Activated T-helper 2 cell treated with anti-CD3 and anti-CD28 coated beads, Interferon-gamma antibody, Interleukin-2, Interleukin-4, amounts not matched to agents 10 μg/mL and 5 μg/mL and 100 μg/mL, durations not matched to agents 14 hours and 24 hours and 36 hours (primary cell): ENCODE results near the gene ADCY7. TPM values are rescaled to one million over a fixed set of nuclear protein-coding genes. Genes with fewer than 3 reads are reported as not detected.

Source experiments
- DNase-seq: peaks from one replicate; pipeline ENCODE4 v3.0.0; 2021; ENCODE audit warnings: low spot score
- H3K27ac Mint-ChIP-seq: one replicate; pipeline ENCODE4 v1.8.0; 2021; ENCODE audit warnings: mixed read lengths
- H3K27me3 Mint-ChIP-seq: one replicate; pipeline ENCODE4 v1.8.0; 2021; ENCODE audit warnings: low read depth, mixed read lengths
- H3K36me3 Mint-ChIP-seq: one replicate; pipeline ENCODE4 v1.8.0; 2021; ENCODE audit warnings: low read depth, mixed read lengths
- H3K4me1 Mint-ChIP-seq: one replicate; pipeline ENCODE4 v1.8.0; 2021; ENCODE audit warnings: low read depth, mixed read lengths
- H3K4me3 Mint-ChIP-seq: one replicate; pipeline ENCODE4 v1.8.0; 2021; ENCODE audit warnings: low read depth, mild to moderate bottlenecking, moderate library complexity, mixed read lengths
- H3K9me3 Mint-ChIP-seq: one replicate; pipeline ENCODE4 v1.8.0; 2021; ENCODE audit warnings: mixed read lengths
- intact Hi-C: fragments of 100-400 bp; cut with micrococcal nuclease; formaldehyde crosslinking; loops from one replicate; pipeline ENCODE4 v1.15.1; 2023
- total RNA-seq: library from RNA; stranded (reverse); gene quantifications from 2 replicates; pipeline ENCODE4 v1.2.3, GENCODE V29; 2022

ADCY7 gene
- total RNA-seq, 1 donor from 2014 or later: 89.5 TPM

DNA sequence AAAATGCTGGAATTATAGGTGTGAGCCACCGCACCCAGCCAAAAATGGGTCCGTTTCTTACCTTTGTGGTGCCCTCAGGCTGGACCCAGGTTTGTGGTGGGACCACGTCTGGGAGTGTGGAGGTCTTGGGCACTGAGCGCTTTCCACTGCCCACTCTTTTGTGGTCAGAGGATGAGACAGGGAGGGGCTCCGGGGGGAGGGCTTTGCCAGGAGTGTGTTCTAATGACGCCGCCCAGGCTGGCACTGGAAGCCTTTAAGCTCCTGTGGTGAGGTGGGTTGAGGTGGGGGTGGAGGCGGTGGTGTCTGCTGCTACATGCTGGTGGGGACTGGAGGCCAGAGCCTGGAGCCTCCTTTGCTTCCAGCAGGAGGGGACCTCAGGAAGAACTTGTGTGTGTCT lies 12.8 kb upstream of the ADCY7 start:
- Mint-ChIP-seq H3K27me3 (peaks cover 24% of the 10 kb centered on the region), H3K9me3 (no peaks in the 10 kb centered on the region), H3K36me3 (no peaks in the 10 kb centered on the region)

DNA sequence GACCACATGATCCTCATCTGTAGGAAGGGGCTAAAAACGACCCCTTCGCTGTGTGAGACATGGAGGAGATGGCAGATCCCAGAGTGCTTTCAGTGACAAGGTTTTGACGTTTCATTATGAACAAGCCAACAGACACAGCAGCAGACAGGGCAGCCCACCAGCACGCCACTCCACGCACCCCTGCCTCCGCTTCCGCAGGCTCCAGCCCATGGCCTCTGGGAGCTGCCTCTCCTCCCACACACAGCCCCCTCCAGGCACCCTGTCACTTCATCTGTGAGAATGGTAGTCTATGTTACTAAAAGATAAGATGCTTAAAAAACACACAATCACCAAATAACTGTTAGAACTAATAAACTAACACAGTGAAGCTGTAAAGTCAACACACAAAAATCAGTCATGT lies 12.3 kb upstream of the ADCY7 start:
- H3K9me3 Mint-ChIP-seq: no peaks in the 10 kb centered on the region
- intact Hi-C loops: no loop called here
- H3K4me1 Mint-ChIP-seq: peaks cover 3% of the 10 kb centered on the region
- H3K36me3 Mint-ChIP-seq: no peaks in the 10 kb centered on the region
- H3K4me3 Mint-ChIP-seq: no peak overlapping the region
- peaks cover 28% of the 10 kb centered on the region for H3K27me3 Mint-ChIP-seq
- no peak for DNase-seq
- no peak overlapping the region for H3K27ac Mint-ChIP-seq

More for the DNA sequence above, 12.8 kb upstream of the ADCY7 start:
- Mint-ChIP-seq H3K4me3 (no peak overlapping the region), H3K4me1 (peaks cover 3% of the 10 kb centered on the region), H3K27ac (no peak overlapping the region)
- intact Hi-C loops: no loop called here
- no peak for DNase-seq

DNA sequence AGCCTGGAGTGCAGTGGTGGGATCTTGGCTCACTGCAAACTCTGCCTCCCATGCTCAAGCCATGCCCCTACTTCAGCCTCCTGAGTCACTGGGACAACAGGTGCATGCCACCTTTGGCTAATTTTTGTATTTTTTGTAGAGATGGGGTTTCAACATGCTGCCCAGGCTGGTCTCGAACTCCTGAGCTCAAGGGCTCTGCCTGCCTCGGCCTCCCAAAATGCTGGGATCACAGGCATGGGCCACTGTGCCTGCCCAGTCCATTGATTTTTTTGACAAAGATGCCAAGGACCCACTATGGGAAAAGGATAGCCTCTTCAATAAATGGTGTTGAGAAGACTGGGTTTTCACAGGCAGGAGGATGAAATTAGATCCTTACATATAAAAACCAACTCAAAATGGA lies 10.8 kb upstream of the ADCY7 start:
- Mint-ChIP-seq H3K9me3 (no peaks in the 10 kb centered on the region), H3K27ac (no peak overlapping the region), H3K36me3 (no peaks in the 10 kb centered on the region), H3K4me1 (peaks cover 7% of the 10 kb centered on the region), H3K4me3 (no peak overlapping the region), H3K27me3 (peaks cover 40% of the 10 kb centered on the region)
- intact Hi-C loops: no loop called here
- no peak for DNase-seq

GRCh38 chr16:50256604-50257003 lies 9.7 kb upstream of the ADCY7 start:
- peaks cover 41% of the 10 kb centered on the region for H3K27me3 Mint-ChIP-seq
- DNase-seq: no peak
- no peaks in the 10 kb centered on the region for H3K36me3 Mint-ChIP-seq
- peaks cover 4% of the 10 kb centered on the region for H3K4me1 Mint-ChIP-seq
- no peaks in the 10 kb centered on the region for H3K9me3 Mint-ChIP-seq
- H3K4me3 Mint-ChIP-seq: no peak overlapping the region
- intact Hi-C loops: no loop called here
- no peak overlapping the region for H3K27ac Mint-ChIP-seq

- Mint-ChIP-seq H3K27ac (no peak overlapping the region), H3K36me3 (no peaks in the 10 kb centered on the region), H3K4me3 (no peak overlapping the region), H3K27me3 (peaks cover 41% of the 10 kb centered on the region), H3K4me1 (peaks cover 4% of the 10 kb centered on the region), H3K9me3 (no peaks in the 10 kb centered on the region)
- DNase-seq: no peak
- intact Hi-C loops: no loop called here
Observed at GRCh38 chr16:50257876-50258275, 8.5 kb upstream of the ADCY7 start.

- DNase-seq: no peak
Observed at GRCh38 chr16:50259334-50260205, 6.8 kb upstream of the ADCY7 start.

DNA sequence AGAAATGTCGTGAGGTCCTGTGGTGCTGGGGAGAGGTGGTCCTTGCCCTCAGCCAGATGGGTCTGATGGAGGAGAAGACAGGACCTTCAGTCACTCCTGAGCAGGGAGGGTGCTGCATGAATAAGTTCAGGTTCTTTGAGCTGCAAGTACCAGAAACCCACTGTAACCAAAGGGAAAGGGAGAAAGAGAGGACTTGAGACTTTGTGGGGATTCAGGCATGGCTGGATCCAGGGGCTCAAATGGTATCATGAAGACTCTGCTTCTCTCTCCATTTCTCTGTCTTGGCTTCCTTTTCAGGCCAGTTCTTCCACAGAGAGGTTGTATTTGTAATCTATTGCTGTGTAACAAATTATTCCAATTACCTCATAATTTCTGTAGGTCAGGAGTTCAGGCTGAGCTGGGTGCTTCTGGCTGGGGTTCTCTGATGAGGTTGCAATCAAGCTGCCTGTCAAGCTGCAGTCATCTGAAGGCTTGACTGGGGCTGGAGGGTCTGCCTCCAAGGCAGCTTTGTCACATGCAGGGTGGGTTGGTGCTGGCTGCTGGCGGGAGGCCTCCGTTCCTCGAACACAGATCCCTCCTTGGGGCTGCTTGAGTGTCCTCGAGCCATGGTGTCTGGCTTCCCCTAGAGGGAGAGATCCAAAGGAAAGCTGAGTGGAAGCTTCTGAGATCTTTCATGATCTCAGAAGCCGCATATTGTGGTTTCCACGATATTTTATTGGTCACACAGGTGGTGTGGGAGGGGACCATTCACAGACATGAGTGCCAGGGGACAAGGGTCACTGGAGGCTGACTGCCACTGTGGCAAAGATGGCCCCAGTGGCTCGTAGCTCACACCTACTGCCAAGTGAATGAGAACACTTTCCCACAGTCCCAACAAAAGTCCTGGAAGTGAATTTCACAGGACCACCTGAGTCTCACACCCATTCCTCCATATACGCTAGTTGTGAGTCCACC lies 5.9 kb upstream of the ADCY7 start:
- no peak for DNase-seq
- intact Hi-C loops: no loop called here
- Mint-ChIP-seq H3K4me3 (no peak overlapping the region), H3K9me3 (no peaks in the 10 kb centered on the region), H3K27ac (no peak overlapping the region), H3K36me3 (peaks cover 2% of the 10 kb centered on the region), H3K4me1 (peaks cover 22% of the 10 kb centered on the region), H3K27me3 (peaks cover 33% of the 10 kb centered on the region)

More at GRCh38 chr16:50259334-50260205, 6.8 kb upstream of the ADCY7 start:
- Mint-ChIP-seq H3K27ac (no peak overlapping the region), H3K27me3 (peaks cover 34% of the 10 kb centered on the region), H3K4me1 (peaks cover 17% of the 10 kb centered on the region), H3K4me3 (no peak overlapping the region), H3K9me3 (no peaks in the 10 kb centered on the region), H3K36me3 (peaks cover 2% of the 10 kb centered on the region)
- intact Hi-C loops: no loop called here

DNA sequence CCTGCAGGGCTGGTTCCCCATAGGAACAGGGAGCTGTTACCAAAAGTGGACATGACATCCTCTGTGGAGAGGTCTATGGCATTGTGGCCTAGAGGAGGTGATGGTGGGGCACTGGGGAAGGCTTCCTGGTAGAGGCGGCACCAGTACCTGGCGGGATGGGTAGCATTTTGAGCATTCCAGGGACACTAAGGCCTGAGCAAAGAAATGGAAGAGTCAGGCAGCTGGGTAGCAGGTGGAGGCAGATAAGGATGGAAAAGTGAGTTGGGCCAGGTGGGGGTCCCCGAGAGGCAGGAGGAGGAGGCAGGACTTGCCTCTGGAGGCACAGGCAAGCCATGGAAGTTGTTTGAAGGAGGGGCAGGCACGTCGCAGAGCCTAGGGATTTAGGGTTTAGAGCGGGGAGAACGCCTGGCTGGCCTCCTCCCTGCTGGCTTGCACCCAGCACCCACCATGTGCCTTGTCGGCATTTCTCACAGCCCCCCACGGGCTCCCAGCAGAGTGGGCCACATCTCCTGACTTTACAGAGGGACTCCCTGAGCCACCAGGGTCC lies 5.1 kb upstream of the ADCY7 start:
- Mint-ChIP-seq H3K27ac (no peak overlapping the region), H3K9me3 (no peaks in the 10 kb centered on the region), H3K36me3 (peaks cover 2% of the 10 kb centered on the region), H3K4me1 (peaks cover 27% of the 10 kb centered on the region), H3K4me3 (no peak overlapping the region), H3K27me3 (peaks cover 27% of the 10 kb centered on the region)
- no peak for DNase-seq
- intact Hi-C loops: no loop called here

DNA sequence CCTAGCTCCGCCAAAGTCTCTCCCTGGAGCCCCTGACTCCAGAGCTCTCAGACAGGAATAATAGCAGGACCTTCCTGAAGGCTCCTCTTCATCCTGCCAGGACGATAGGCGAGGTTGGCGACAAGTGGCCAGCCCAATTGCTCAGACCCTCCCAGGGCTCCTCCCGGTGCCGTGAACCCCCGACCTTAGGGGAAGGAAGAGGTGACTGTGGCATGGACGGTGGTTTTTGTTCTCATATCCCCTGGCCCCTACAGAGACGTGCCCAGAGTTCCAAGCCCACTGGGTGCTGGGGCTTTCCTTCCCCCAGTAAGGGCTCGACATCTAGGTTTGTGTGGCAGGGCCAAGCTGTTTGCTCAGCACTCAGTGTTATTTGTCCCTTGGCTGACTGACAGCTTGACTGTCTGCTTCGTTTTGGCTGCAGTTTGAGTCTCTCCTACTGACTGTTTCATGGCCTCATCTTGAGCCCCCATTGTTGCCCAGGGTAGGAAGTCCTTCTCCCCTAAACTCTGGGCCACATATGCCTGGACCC lies 4.6 kb upstream of the ADCY7 start:
- peaks cover 27% of the 10 kb centered on the region for H3K4me1 Mint-ChIP-seq
- intact Hi-C loops: no loop called here
- H3K27me3 Mint-ChIP-seq: peaks cover 24% of the 10 kb centered on the region
- H3K4me3 Mint-ChIP-seq: no peak overlapping the region
- H3K36me3 Mint-ChIP-seq: peaks cover 2% of the 10 kb centered on the region
- DNase-seq: no peak
- H3K27ac Mint-ChIP-seq: no peak overlapping the region
- no peaks in the 10 kb centered on the region for H3K9me3 Mint-ChIP-seq

GRCh38 chr16:50263060-50263909 lies 3.1 kb upstream of the ADCY7 start:
- peak overlapping the region; percentile 20 for H3K27ac Mint-ChIP-seq
- peaks cover 7% of the 10 kb centered on the region for H3K36me3 Mint-ChIP-seq
- H3K4me1 Mint-ChIP-seq: peaks cover 35% of the 10 kb centered on the region
- H3K27me3 Mint-ChIP-seq: peaks cover 18% of the 10 kb centered on the region
- DNase-seq: no peak
- intact Hi-C loops: no loop called here
- no peaks in the 10 kb centered on the region for H3K9me3 Mint-ChIP-seq
- H3K4me3 Mint-ChIP-seq: no peak overlapping the region

DNA sequence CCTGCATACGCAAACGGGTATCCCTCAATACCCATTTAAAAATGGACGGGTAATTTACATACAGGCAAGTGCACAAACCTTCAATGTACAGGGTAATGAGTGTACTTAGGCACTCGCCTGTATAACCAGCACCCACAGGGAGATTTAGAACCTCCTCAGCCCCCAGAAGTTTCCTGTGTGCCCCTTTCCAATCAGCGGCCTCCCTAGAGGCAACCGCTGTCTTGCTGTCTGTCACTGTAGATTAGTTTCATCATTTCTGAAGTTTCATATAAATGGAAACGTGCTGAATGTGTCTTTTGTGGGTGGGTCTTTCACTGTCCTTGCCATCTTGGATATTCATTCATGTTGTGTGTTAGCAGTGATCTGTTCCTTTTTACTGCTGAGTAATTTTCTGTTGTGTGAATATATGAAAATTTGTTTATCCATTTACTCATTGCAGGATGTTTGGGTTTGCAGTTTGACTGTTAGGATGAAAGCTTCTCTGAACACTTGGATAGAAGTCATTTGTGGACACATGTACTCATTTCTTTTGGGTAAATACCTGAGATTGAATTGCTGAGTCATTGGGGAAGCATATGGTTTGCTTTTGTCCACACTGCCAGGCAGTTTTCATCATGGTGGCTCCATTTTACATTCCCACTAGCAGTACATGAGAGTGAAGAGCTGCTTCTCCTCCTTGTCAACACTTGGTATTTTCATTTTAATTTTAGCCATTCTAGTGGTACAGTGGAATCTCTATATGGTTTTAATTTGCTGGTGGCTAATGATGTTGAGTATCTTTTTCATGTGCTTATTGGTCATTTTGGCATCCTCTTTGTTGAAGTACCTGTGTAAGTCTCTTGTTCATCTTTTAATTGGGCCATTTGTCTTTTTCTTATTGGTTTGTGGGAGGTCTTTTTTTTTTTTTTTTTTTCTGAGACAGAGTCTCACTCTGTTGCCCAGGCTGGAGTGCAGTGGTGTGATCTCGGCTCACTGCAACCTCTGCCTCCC lies 2.1 kb upstream of the ADCY7 start:
- DNase-seq: no peak
- Mint-ChIP-seq H3K27me3 (peaks cover 11% of the 10 kb centered on the region), H3K27ac (peak overlapping the region; percentile 56), H3K4me1 (peaks cover 41% of the 10 kb centered on the region), H3K36me3 (peaks cover 10% of the 10 kb centered on the region), H3K4me3 (no peak overlapping the region), H3K9me3 (no peaks in the 10 kb centered on the region)
- intact Hi-C loops: loop anchor here (1.0 kb wide), 1 partner anchor 74 kb away; no protein-coding TSS in a partner anchor
